HG02623 (cell line): Measurements from ENCODE around the gene IFI27.
"Not testable (repeated sequence)": the region's sequence is repeated elsewhere in the genome, so short reads cannot be mapped to it uniquely, and the experiment has no call there.

Experiments
- ATAC-seq: cut with Tn5 transposase; IDR thresholded peaks from one replicate; pipeline ENCODE4 v1.9.1; 2021; ENCODE audit warnings: moderate library complexity; ENCODE audit not compliant: unreplicated experiment

Gene IFI27

DNA sequence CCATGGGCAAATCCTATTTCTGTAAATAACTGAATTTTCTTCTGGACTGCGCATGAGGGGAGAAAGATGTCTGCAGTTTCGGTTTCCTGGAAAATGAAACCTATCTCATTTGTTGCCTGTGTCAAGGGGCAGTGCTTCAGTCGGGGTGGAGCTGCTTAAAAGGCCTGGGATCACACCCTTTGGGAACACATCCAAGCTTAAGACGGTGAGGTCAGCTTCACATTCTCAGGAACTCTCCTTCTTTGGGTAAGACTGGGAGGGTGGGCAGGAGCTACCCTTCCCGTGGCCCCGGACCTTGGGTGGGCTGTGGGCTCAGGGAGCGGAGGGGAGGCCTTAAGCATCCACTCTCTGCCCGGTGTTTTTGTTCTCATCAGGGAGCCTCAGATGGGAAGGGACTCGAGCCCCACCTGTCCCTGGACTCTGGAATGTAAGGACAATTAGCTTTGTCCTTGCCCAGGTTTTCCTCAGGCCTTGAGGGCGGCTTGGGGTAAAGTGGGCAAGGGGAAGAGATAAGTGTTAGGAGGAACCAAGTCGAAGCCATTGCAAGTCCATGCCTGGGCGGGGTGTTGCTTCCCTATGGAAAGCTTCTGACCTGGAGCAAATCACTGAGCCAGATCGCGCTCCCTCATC, at the start of gene IFI27:
Gene IFI27 (plus strand): TSS at position 185 of the 630 bp plus-strand sequence.
- no peak for ATAC-seq

DNA sequence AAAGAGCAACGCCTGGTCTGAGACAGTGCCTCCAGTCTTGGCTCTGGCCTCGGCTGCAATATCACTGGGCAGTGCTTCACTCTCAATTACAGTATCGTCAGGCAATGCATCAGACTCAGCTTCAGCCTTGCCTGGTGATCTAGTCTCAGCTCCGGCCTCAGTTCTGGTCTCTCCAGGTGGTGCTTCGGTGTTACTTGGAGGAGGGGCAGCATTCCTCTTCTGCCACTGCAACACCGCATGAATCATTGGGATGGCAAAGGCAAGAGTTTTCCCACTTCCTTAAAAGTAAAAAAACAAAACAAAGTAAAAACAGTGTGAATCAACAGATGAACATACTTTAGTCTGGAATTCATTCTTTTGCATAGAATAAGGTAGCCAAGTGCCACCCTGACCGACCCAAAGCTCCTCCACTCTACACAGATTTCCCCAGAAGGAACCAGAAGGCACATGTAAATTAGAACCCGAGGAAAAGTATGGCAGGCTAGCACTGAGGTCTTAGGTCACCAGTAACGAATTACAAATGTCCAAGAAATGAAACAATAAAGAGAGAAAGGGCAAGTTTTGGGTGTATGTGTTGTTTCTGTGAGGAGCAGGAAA, 48.1 kb upstream of the IFI27 start:
- ATAC-seq: no peak

DNA sequence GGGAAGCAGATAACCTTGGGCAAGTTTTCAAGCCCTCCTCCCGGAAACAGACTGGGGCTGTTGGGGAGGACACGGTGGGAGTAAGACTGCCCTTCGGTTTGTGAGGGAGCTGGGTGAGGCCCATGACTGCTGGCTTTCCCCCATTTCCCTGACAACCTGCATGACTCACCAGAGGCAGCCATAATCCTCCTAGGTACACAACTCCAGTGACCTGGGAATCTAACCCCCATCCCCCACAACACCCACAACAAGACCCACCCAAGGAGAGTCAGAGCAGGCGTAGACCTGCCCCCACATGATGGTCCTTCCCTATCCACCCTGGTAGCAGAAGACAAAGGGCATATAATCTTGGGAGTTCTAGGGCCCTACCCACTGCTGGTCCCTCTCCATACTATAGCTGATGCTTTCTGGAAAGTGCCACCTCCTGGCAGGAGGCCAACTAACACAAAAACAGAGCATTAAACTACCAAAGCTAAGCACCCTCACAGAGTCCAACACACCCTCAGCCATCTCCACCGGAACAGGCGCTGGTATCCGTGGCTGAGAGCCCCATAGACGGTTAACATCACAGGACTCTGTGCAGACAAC, 44.4 kb upstream of the IFI27 start:
- ATAC-seq: no peak

DNA sequence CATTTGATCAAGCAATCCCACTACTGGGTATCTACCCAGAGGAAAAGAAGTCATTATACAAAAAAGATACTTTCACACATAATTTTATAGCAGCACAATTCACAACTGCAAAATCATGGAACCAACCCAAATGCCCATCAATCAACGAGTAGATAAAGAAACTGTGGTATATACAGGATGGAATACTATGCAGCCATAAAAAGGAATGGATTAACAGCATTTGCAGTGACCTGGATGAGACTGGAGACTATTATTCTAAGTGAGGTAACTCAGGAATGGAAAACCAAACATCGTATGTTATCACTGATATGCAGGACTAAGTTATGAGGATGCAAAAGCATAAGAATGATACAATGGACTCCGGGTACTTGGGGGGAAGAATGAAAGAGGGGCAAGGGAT, 38.5 kb upstream of the IFI27 start:
- not testable (repeated sequence) for ATAC-seq

DNA sequence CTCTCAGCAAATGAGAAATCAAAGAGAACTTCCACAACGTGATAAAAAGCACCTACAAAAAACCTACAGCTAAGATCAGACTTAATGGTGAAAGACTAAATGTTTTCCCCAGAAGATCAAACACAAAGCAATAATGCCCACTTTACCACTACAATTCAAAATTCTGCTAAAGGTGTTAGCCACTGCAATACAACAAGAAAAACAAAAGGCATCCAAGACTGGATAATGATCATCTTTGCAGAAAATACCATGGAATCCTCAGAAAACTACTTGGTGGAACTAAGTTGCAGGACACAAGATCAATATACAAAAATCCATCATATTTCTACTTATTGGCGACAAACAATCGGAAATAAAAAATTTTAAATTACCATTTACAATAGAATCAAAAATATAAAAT, 36.0 kb upstream of the IFI27 start:
- ATAC-seq: no peak

DNA sequence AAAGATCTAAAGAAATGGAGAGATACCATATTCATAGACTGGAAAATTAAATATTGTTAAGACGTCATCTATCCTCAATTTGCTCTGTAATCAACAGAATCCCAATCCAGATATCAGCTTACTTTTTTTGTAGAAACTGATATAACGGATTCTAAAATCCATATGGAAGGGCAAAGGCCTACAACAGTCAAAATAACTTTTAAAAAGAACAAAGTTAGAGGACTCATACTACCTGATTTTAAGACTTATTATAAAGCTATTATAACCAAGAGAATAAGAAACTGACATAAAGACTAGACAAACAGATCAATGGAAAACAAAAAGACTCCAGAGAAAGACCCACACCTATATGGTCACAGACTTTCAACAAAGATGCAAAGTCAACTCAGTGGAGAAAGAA, 35.5 kb upstream of the IFI27 start:
- ATAC-seq: no peak

DNA sequence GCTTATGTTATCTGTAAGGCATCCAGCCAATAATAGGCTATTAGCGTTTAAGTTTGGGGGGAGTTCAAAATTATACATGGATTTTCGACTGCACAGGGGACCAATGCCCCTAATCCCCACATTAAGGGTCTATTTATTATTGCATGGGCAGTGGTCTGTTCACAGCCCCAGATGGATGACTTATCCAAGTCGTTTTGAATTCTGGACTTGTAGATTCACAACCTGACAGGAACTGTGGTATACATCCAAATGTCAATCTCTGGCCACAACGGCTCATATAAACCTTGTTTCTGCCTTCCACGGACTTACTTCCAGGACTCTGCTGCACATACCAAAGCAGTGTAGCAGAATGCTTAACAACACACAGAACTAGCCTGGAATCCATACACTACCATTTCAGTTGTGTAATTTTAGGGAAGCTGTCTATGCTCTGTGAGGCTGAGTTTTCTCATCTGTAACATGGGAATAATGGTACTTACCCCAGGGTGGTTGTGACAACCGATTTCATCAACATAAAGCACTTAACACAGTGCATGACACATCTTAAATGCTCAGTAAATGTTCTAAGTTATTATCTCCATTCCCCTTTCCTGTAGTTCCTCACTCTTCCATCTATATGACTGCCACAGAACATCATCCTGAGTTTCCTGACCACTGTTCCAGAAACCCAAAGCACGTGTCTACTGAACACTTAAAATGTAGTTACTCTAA, 33.3 kb upstream of the IFI27 start:
- no peak for ATAC-seq

DNA sequence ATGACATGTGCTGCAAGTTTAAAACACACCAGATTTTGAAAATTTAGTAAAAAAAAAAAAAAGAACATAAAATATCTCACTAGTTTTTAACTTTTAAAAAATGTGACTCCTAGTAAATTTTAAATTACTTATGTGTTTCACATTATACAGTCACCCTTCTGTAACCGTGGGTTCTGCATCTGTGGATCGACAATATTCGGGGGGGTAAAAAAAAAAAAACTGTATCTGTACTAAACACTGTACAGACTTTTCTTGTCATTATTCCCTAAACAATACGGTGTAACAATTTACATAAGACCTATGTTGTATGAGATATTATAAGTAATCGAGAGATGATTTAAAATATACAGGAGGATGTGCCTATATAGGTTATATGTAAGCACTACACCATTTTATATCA, 32.7 kb upstream of the IFI27 start:
- ATAC-seq: no peak

DNA sequence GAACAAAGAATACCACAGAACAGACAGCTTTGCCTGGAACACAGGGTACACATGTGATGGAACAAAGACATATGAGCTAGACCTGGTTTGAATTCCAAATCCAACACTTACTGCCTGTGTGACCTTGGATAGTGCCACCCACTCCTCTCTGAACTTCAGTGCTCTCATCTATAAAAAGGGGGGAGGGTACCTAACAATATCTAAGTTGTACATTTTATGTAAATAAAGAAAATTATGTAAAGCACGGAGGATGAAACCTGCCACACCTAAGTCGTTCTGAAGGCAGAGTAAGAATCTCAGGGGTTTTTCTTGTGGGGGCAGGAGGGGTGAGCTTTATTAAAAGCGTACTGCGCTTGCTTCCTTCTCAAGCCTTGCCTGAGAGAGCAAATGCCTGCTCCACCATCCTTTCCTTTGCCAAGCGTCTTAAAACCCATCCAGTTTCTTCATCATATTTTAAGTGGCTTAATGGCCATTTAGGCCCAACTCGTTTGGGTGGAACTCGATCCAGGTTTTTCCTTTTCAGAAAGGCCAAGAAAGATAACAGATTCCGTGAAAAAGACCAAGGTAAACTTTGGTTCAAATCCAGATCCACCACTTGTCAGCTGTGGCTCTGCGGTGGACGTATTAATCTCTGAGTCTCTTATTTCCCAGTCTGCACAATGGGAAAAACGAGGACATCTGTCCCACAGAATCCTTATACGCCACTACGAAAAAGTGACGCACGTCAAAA, 30.5 kb upstream of the IFI27 start:
- ATAC-seq: no peak

DNA sequence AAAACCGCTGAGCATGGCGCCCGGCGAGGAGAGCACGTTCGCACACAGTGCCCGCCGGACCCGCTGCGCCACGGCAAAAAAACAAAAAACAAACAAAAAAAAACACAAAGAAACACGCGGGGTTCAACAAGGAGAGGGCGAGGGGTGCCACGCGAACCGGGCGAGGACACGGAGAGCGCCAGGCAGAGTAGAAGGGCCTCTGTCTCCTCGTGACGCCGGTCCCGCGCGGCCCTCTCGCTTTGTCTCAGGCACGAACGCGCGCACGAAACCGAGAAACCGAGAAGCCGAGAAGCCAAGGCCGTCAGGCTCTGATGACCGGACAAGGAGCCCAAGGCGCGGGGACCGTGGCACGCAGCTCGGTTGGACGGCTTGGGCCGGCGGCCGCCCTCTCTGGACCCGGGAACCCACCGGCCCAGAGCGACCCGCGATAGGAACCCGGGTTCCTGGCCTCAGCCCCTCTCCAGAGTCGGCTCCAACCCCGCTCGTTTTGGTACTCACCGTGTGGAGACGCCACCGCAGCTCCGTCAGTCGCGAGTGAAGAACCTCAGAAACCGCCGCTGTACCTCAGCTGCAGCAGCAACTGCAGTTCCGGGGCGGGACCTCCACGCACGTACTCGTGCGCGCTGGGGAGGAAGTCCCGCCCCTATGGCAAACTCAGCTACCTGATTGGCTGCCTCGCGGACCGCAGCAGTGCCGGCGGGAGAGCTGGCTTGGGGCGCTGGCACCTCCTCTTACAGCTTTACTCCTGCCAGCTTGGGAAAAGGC, 29.7 kb upstream of the IFI27 start, which contains the start of the genes DDX24 and IFI27L1:
Gene DDX24 (minus strand): TSS at position 582 of the 765 bp plus-strand sequence. CDS start 1,460 bp downstream, outside the sequence.
Gene IFI27L1 (plus strand): TSS at position 690 of the 765 bp plus-strand sequence. CDS start 15,628 bp downstream, outside the sequence.
- peak; percentile 99 for ATAC-seq

DNA sequence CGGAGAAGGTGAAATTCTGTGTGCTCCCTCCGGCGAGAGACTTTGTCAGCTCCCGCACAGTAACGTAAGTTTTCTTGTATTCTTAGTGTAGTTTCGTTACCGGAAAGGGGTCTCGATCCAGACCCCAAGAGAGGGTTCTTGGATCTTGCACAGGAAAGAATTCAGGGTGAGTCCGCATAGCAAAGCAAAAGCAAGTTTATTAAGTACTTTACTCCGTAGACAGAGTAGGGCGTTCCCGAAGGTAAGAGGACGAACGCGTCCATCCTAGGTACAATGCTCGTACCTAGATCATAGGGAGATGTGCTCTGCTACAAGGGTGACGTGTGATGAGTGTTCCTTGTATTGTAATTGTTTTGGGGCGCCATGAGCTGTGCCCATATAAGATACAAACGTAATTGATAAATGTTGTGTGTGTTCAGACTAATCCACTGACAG, 29.1 kb upstream of the IFI27 start:
- ATAC-seq: peak; percentile 10

DNA sequence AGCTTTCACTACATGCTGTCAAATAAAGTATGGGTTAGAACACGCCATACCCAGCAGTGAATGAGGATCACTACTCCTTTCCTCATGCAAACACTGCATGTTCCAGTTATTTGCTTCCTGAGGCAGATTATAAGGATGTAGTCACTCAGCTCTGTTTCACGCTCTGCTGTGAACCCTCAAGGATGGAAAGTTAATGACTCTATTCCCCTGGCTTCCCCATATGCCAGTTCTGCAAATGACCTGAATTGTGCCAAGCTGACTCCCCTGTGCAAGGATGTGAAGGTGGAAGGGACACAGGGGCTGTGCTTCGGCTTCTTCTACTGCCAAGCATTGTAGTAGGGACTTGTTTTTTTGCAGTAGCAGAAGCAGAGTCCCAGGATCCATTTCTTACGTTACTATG, 22.6 kb upstream of the IFI27 start:
- ATAC-seq: no peak

DNA sequence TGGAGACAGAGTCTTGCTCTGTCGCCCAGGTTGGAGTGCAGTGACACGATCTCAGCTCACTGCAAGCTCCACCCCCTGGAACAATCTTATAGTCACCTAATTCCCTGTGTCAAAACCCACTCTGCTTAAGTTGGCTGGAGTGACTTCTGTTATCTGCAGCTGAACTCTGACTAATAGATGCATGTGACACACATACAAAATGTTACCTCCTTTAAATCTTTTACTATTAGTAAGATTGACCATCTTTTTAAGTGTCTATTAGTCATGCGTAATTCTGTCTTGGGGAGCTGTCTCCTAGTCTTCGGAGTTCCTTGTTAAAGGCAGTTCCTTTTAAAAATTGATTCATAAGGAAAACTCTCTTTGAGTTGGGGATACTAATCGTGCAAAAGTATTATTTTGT, 22.0 kb upstream of the IFI27 start:
- no peak for ATAC-seq

DNA sequence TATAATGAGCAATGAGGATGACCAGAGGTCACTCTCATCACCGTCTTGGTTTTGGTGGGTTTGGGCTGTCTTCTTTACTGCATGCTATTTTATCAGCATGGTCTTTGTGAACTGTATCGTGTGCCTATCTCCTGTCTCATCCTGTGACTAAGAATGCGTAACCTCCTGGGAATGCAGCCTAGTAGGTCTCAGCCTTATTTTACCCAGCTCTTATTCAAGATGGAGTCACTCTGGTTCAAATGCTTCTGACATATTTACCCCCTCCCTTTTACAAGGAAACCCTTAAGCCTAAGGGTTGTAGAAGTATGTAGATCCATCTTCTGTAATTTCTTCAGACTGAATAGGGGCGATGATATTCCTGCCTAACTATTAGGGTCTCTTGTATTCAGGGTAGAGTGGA, 21.1 kb upstream of the IFI27 start:
- no peak for ATAC-seq

DNA sequence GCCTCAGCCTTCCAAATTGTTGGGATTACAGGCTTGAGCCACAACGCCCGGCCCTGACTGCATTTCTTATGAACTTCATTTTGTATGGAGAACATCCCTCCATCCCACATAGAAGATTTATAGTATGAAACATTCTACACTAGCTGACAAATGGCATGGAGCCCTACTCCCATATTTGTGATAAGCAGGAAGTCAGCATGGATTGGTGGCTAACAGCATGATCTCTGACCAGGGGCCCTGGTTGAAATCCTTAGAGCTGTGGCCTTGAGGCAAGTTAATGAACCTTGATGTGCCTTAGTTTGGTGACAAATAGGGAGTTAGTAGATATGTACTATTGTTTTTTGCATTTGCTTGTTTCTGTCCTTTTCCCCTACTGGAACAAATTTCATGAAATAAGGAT, 17.1 kb upstream of the IFI27 start:
- ATAC-seq: no peak

DNA sequence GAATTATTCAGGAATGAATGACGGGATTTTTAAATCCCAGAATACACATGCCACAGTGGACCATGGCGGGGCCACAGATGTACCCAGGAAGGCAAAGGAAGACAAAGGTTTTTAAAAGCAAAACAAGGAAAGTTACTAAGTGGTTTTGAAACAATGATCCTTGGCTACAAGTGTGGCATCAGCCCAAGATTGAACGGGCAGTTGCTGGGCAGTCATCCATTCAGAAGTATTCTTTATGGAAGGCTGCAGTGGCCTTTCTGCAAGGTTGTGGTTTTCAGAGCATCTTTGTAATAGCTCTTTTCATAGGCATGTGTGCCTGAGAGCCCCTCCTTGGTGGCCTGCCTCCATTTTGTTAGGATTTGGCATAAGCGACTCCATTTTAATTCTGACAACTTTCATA, 13.4 kb upstream of the IFI27 start:
- no peak for ATAC-seq

DNA sequence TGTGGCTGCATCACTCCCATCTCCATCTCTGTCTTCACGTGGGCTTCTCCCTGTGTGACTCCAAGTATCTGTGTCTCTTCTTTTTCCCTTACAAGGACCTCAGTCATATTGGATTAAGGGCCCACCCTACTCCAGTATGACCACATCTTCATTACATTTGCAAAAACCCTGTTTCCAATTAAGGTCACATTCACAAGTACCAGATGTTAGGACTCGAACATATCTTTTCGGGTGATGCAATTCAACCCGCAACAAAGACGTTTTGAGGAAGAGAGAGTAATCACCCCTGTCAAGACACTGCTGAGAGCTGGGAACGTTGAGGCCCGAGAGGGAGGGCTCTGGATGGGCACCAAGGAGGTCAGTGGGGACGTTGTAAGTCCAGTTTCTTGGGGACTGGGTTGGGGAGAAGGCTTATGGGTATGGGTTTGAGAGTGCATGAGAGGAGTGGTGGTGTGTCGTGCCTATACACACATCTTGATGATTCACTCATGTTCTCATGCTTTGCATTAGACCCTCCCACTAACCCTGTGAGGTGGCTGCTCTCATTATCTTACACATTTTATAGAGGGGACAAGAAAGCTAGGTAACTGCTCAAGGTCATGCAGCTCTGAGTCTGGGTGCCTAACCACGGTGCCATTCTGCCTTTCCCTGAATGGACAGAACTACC, 12.1 kb upstream of the IFI27 start:
- no peak for ATAC-seq

DNA sequence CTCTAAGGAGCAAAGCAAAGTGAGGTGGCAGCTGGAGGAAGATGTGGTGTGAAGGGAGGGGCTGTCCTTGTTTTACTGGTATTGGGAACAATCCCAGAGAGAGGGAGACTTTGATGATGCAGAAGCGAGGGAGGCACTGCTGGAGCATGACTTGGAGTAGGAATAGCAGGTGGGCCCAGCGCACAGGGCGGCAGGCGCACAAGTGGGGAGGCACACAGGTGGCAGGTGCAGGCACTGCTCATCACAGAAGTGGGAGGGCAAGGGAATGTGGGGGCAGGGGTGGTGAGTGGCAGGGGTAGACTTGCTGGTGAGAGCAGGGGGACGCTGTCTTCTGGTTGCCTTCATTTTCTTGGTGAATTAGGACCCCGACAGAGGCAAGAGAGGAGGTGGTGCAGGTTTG, 11.5 kb upstream of the IFI27 start:
- ATAC-seq: no peak

DNA sequence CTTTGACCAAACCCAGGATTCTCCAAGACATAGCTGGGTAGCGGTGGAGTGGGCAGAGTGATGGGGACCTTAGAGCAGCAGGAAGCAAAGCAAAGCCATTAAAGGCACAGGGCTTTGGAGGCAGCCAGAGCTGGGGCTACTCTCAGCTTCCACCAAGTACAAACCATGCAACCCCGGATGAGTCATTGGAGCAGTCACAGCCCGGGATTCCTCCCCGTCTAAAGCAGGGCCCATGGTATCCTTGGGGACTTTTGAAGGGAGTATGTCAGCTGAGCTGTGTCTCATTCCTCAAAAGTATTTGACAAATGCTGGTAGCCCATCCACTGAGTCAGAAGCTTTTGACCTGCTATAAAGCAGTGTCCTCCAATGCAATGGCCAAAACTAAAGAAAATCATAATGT, 9.7 kb upstream of the IFI27 start:
- ATAC-seq: no peak

DNA sequence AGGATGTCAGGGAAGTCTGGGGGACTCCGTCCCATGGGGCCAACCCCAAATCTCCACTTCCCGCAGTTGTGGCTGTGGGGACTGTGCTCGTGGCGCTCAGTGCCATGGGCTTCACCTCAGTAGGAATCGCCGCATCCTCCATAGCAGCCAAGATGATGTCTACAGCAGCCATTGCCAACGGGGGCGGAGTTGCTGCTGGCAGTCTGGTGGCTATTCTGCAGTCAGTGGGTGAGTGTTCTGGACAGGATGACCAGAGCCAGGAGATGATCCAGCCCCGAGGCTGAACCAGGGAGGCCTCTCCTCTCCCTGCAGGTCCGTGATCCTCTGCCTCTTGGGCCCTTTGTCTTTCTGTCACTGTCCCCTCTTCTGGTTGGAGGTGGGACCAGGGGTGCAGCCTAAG, 8.8 kb upstream of the IFI27 start:
- ATAC-seq: no peak
